ENCODE measurements around the gene IL1RAP.

Gene IL1RAP

GRCh38 chr3:190537146-190537545 lies 23.3 kb downstream of the IL1RAP start:
- Histone ChIP-seq H3K27ac (no peak overlapping the region), H3K4me3 (no peak overlapping the region)

GRCh38 chr3:190538288-190538687 lies 24.4 kb downstream of the IL1RAP start:
- Histone ChIP-seq H3K4me3 (no peak overlapping the region), H3K27ac (no peak overlapping the region)

GRCh38 chr3:190539526-190539925 lies 25.6 kb downstream of the IL1RAP start:
- Histone ChIP-seq H3K27ac (no peak overlapping the region), H3K4me3 (no peak overlapping the region)

- H3K27ac ChIP-seq, result no peak overlapping the region
Observed at GRCh38 chr3:190541008-190541407, 27.1 kb downstream of the IL1RAP start.

GRCh38 chr3:190541560-190541959 lies 27.7 kb downstream of the IL1RAP start:
- H3K4me3 ChIP-seq, result no peak overlapping the region
- no peak overlapping the region for H3K27ac ChIP-seq

More at GRCh38 chr3:190541008-190541407, 27.1 kb downstream of the IL1RAP start:
- no peak overlapping the region for H3K4me3 ChIP-seq

GRCh38 chr3:190542846-190543245 lies 29.0 kb downstream of the IL1RAP start:
- no peak overlapping the region for H3K27ac ChIP-seq
- H3K4me3 ChIP-seq, result no peak overlapping the region

GRCh38 chr3:190543671-190544070 lies 29.8 kb downstream of the IL1RAP start:
- H3K27ac ChIP-seq, result no peak overlapping the region
- H3K4me3 ChIP-seq, result no peak overlapping the region

DNA sequence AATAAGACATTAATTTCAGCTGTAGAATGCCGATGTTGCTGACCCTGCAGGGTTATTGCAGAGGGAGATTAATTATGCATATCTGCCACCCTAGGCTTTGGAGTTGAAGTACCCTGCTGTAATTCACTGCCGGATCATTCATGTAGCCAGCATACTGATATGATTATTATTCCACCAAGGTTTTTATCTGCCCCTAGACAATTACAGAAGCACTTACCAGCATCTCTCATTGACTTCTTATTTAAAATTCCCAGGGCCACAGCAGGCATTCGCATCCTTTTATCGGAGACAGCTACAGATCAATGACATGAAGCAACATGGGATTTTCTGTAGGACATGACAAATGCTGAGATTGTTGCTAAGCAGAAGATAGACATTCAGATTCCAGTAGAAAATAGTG lies 31.3 kb downstream of the IL1RAP start:
- Histone ChIP-seq H3K27ac (no peak overlapping the region), H3K4me3 (no peak overlapping the region)

DNA sequence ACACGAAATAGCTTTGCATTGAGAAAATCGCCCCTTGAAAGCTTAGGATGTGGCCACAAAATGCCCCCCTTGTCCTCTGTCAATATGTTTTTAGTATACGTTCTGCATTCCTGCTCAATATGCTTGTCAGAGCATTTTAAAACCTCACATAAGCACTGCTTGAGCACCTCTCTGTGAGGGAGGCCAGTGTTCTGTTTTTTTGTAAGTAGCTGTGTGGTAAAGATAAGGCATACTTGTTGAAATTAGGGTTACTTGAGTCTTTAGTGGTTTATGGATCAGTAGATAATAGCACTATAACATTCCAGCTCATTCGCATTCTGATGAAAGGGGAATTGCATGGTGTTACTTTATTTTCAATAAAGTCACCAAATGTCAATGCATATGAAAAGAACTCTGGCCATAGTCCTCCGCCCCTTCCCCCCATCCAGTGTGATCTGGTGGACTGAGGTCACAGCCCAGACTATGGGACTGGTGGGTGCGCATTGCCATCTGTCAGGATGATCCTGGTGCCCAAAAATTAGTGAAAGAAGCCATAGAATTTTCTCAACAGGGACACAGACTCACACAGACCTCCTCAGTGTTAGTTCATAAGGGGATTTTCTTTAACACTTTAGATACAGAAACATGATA lies 33.1 kb downstream of the IL1RAP start:
- H3K4me3 ChIP-seq, result no peak overlapping the region
- no peak overlapping the region for H3K27ac ChIP-seq

DNA sequence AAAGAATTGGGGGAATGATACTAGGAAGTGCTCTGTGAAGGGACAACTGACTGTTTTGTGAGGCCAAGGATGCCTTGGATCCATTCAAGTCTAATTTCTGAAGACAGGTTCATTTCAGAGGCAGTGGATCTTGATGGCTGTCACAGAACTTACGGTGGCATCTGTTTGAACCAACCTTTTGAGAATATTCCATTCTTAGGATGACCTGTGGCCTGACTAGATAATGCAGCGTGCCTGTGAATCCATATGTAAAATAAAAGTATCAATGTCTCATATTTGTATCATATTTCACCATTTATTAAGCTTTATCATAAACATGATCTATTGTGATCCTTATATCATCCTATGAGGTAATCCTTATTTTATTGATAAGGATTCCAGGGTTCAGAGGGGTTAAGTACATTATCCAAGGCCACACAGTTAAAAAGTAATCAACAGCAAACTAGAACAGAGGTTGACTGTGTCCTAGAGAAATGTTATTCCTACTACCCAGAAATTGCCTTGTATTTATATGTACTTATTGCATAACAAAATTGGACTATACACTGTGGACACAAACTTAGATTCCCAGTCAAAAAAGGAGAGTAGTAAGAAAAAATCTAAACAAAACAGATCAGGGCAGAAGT lies 34.3 kb downstream of the IL1RAP start:
- no peak overlapping the region for H3K4me3 ChIP-seq
- H3K27ac ChIP-seq, result no peak overlapping the region

GRCh38 chr3:190552021-190552420 lies 38.1 kb downstream of the IL1RAP start:
- no peak overlapping the region for H3K27ac ChIP-seq

DNA sequence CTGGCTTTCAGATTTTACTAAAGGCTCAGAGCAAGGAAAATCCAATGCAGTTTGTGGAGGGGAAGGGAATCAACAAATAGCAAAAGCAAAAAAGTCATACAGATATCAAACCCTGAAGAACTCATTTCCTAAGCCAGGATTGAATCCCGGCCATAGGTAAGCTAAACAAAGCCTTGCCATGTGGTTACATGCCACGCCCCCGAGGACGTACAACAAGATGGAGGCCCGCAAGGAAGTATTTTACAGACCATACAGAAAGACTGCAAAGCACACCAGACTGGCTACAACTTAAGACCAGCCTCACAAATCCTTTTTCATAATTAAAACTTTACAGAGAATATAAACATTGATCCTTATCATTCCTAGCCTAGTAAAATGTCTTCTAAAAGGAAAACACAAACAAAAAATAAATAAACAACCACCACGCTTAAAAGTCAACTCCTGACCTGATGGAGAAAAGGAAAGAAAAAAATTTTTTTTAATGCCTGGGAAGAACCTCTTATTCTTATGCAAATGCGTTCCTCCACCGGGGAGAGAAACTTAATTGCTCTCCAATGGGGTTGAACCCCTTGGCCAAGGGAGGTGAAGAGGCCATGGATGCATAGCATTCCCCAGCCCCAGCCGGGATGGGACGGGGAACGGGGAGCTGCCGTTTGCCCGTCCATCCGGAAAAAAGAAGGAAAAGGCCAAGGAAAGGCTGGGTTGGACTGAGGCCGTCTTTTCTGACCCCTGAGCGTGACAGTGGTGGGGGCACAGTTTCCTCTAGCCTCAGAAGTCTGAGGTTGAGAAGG lies 39.3 kb downstream of the IL1RAP start:
- Histone ChIP-seq H3K4me3 (no peak overlapping the region), H3K27ac (no peak overlapping the region)

More at GRCh38 chr3:190552021-190552420, 38.1 kb downstream of the IL1RAP start:
- no peak overlapping the region for H3K4me3 ChIP-seq

- Histone ChIP-seq H3K27ac (no peak overlapping the region), H3K4me3 (no peak overlapping the region)
Observed at GRCh38 chr3:190554197-190554596, 40.3 kb downstream of the IL1RAP start.

DNA sequence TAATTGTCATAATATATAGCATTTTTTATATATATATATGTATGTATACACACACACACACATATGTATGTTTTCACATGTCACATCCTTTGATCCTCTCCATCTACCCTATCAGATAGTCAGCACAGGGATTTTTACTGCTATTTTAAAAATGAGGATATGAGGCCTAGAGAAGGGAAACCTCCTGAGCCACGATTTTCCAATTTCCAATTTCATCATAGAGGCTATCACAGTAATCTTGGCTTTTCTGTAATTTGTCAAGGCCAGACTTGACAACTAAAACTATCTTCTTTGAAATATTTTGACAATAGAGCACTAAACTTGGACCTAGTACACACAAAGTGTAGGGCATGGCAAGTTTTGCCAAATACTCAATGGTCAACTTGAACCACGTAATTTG lies 42.5 kb downstream of the IL1RAP start:
- H3K4me3 ChIP-seq, result no peak overlapping the region

GRCh38 chr3:190557296-190557695 lies 43.4 kb downstream of the IL1RAP start:
- H3K27ac ChIP-seq, result no peak overlapping the region
- H3K4me3 ChIP-seq, result no peak overlapping the region

More for the DNA sequence above, 42.5 kb downstream of the IL1RAP start:
- no peak overlapping the region for H3K27ac ChIP-seq

GRCh38 chr3:190558316-190558715 lies 44.4 kb downstream of the IL1RAP start:
- no peak overlapping the region for H3K4me3 ChIP-seq
- H3K27ac ChIP-seq, result no peak overlapping the region

DNA sequence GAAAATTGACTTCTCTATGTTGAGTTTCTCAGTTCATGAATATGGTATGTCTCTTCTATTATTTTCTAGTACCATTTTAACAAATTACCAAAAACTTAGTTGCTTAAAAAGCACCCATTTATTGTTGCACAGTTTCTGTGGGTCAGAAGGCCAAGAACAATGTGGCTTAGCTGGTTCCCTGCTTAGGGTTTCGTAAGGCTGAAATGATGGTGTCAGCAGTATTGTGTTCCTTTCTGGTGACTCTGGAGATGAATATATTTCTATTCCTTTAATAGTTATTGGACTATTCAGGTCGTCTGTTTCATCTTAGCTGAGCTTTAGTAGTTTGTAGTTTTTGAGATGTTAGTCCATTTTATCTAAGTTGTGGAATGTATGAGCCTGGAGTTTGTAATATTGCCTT lies 44.9 kb downstream of the IL1RAP start:
- no peak overlapping the region for H3K4me3 ChIP-seq
- no peak overlapping the region for H3K27ac ChIP-seq

GRCh38 chr3:190560013-190560895 lies 46.4 kb downstream of the IL1RAP start:
- Histone ChIP-seq H3K4me3 (no peak overlapping the region), H3K27ac (no peak overlapping the region)

- Histone ChIP-seq H3K27ac (no peak overlapping the region), H3K4me3 (no peak overlapping the region)
Observed at GRCh38 chr3:190562866-190563510, 49.1 kb downstream of the IL1RAP start.

DNA sequence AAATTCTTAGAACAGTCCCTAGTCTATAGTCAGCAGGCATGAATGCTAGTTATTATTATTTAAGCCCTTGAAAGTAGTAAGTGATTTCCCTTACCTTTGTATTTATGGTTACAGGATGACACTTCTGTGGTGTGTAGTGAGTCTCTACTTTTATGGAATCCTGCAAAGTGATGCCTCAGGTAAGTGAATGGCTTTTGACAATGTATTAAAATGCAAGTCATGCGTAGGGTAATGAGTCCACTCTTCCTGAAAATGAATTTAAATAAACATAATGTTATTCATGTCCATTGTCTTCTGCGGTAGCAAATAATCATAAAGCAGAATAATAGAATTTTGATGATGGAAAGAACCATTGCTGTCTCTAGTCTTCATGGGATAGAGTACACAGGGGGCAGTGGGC lies 50.3 kb downstream of the IL1RAP start:
- H3K27ac ChIP-seq, result no peak overlapping the region
- H3K4me3 ChIP-seq, result no peak overlapping the region
